Measurements from ENCODE around the gene MBNL2.

DNA sequence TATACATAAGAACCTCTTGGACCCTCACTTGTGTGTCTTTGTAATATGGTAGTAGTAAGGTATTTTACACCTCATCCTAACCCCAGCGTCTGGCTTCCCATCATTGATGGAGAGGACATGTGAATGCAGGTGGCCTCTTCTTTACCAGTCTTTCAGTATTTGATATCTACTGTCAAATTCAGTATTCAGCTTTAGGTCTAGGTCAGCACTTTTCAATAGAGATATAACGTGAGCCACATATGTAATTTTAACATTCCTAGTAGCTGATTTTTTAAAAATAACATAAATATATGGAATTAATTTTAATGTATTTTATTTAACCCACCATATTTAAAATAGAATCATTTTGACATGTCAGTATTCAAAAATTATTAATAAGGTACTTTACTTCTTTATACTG, 214.7 kb downstream of the MBNL2 start:
- TF ChIP-seq TEAD4 (IDR thresholded peaks at IDR 0.05) (no peak), TCF12 (IDR thresholded peaks at IDR 0.05; ENCODE audit: low read depth) (no peak), EP300 (IDR thresholded peaks at IDR 0.05; ENCODE audit: borderline replicate concordance) (no peak), EGR1 (IDR thresholded peaks at IDR 0.05) (no peak), FOXM1 (IDR thresholded peaks at IDR 0.05; ENCODE audit: borderline replicate concordance, low read depth) (no peak), YY1 (IDR thresholded peaks at IDR 0.05; ENCODE audit: low read depth) (no peak), TAF1 (IDR thresholded peaks at IDR 0.05; ENCODE audit: low read depth) (no peak)
